ENCODE results near the gene DCAF17.
A peak's percentile ranks its signal among the peaks of the same experiment; 100 is the strongest.

The DCAF17 gene, protein sequence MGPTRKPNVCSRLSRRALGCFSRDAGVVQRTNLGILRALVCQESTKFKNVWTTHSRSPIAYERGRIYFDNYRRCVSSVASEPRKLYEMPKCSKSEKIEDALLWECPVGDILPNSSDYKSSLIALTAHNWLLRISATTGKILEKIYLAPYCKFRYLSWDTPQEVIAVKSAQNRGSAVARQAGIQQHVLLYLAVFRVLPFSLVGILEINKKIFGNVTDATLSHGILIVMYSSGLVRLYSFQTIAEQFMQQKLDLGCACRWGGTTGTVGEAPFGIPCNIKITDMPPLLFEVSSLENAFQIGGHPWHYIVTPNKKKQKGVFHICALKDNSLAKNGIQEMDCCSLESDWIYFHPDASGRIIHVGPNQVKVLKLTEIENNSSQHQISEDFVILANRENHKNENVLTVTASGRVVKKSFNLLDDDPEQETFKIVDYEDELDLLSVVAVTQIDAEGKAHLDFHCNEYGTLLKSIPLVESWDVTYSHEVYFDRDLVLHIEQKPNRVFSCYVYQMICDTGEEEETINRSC

GRCh38 chr2:171434013-171434989, at the start of gene DCAF17:
TSS of gene DCAF17 (plus strand) at chr2:171434226. CDS start at chr2:171434578, 352 bp downstream.
- peak; percentile 95 for DNase-seq

GRCh38 chr2:171386627-171387026, 47.4 kb upstream of the DCAF17 start:
- no peak for DNase-seq

- no peak for DNase-seq
These were observed 47.0 kb upstream of the DCAF17 start for GRCh38 chr2:171387052-171387451.

- no peak for DNase-seq
These were observed 44.7 kb upstream of the DCAF17 start for GRCh38 chr2:171389325-171389724.

- no peak for DNase-seq
These were observed 44.2 kb upstream of the DCAF17 start for GRCh38 chr2:171389780-171390179.

GRCh38 chr2:171390941-171391516, 43.0 kb upstream of the DCAF17 start:
- DNase-seq, result no peak

DNA sequence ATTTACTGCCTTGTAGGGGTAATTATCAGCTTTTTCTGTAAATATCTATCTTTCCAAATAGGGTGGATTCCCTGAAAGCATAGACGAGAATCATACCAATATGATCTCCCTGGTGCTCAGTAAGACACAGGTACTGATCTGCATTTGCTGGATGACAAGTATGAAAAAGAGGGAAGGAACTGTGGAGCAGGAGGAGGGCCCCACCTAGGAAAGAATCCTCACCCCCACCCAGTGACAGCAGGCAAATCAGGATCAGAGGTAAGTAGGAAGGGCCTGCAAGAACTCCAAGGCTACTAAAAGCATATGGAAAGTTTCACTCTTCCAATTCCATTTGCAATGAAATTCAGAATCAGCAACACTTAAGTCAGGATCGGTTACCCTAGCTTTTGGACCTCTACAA, 42.5 kb upstream of the DCAF17 start:
- no peak for DNase-seq

GRCh38 chr2:171393487-171393886, 40.5 kb upstream of the DCAF17 start:
- DNase-seq, result no peak

DNA sequence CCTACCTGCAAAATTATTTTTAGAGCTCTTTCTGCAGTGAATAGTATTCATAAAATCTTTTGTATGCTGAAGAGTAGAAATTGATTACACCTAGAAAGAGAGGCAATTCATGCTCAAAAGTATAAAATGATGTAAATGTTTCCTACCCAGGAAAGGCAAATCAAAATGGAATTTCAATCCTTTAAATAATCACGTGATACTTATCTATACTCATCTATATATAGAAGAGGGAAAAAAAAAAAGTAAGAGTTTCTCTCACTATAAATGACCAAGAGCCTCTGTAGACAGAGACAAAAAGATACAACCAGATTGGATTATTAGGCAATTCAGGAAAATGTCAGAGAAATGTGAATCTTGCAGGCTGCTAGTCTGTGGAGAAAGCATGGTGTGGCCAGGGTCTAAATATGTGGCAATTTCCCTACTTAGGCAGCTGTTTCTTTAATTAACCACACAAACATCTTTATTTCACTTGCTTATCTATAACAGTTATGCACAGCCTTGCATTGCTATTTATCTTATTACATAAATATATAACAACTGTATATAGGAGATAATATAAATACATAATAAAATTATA, 39.8 kb upstream of the DCAF17 start:
- DNase-seq, result no peak

DNA sequence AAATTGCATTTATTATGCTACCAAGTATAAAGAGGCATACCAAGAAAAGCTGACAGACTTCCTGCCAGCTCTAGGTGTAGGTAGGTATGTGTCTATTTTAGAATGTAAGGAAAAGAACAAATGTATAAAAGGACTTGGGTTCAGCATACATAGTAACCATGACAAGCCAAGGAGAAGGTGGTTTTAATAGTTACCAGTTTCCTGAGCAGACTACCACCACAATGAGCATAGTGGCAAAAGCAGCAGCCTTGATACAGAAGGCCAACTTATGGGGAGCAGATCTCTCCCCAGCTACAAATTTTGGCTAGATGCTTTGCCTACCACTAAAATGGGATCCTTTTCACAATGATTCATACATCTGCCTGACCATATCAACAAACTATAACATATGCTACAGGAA, 34.7 kb upstream of the DCAF17 start:
- DNase-seq, result no peak

DNA sequence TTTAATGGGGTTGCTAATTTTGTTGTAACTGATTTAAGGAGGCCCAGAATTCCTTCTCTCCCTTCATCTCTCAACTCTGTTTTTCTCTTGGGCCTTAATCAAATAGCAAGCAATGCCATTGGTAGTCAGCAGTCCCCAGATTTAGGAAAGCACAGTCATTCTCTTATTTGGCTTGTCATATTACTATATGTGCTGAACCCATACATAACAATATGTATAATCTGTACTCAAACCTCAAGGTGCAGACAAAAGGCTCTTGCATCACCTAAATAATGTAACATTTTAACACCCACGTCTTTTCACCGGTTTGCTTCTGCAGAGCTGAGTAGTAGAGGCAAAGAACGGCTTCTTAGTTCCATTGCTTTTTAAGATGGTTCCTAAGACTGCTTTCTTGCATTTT, 33.6 kb upstream of the DCAF17 start:
- DNase-seq, result no peak

DNA sequence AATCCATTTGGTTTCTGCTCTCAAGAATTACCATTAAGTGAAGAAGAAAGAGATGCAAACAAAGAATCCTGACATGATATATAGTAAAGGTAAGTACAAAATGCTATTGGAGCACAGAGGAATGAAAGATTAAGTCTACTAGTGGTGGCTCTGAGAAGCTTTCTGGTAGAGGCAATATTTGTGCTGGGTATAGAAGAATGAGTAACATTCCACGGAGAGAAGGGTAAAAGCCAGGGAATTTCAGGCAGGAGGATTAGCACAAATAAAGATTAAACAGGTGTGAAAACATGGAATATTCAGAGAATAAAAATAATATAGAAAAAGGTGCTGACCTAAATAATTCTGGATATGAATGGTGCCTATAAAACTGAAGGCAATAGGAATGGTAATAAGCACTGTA, 32.1 kb upstream of the DCAF17 start:
- DNase-seq, result no peak

DNA sequence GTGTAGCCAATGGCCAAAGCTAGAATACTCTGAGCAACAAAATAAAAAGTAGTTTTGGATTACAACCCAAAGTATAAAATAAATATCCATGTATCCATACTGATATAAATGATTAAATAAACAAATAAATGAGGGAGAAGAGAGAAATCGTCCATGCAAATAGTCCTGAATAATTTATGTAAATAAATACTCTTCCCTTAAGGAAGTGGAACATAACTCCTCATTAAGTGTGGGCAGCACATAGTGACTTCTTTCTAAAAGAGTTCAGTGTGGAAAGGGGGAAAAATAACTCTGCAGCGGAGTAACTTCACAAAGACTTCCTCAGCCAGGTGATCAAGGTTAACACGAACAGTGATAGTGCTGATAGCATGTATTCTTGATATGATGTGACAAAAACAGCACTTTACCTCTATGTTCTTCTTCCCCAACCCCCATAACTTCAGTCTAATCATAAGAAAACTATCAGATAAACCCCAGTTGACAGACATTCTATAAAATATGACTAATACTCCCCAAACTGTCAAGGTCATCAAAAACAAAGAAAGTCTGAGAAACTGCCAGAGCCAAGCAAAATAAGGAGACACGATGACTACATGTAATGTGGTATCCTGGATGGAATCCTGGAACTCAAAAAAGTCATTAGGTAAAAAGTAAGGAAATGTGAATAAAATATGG, 31.0 kb upstream of the DCAF17 start:
- no peak for DNase-seq

DNA sequence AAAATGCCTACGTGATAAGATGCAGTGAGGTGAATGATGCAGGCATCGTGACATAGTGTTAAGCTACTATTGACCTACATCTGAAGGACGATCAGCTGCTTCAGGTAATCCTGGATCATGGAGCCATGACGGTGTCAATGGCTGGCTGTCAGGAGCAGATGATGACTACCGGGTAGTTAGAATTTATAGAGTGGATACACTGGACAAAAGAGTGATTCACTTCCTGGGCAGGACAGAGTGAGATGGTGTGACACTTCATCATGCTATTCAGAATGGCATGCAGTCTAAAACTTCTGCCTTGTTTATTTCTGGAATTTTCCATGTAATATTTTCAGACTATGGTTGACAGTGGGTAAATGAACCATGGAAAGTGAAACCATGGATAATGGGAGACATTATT, 29.8 kb upstream of the DCAF17 start:
- no peak for DNase-seq

GRCh38 chr2:171404719-171405118, 29.3 kb upstream of the DCAF17 start:
- DNase-seq, result no peak

GRCh38 chr2:171405546-171405945, 28.5 kb upstream of the DCAF17 start:
- no peak for DNase-seq

DNA sequence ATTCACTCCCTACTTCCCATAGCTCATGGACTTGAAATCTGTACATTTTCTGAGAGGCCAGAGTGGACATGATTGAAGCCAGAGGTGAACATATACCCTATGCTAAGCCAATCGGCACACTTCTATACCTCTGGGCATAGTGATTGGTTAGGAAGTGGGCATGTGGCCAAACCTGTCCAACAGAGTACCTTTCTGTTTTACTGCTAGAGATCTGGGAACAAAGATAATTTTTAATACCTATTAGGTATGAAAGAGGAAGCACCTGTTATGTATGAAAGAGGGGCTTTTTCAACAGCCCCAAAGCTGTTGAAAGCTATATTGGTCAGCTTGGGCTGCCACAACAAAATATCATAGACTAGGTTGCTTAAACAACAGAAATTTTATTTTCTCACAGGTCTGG, 28.0 kb upstream of the DCAF17 start:
- peak; percentile 1 for DNase-seq

DNA sequence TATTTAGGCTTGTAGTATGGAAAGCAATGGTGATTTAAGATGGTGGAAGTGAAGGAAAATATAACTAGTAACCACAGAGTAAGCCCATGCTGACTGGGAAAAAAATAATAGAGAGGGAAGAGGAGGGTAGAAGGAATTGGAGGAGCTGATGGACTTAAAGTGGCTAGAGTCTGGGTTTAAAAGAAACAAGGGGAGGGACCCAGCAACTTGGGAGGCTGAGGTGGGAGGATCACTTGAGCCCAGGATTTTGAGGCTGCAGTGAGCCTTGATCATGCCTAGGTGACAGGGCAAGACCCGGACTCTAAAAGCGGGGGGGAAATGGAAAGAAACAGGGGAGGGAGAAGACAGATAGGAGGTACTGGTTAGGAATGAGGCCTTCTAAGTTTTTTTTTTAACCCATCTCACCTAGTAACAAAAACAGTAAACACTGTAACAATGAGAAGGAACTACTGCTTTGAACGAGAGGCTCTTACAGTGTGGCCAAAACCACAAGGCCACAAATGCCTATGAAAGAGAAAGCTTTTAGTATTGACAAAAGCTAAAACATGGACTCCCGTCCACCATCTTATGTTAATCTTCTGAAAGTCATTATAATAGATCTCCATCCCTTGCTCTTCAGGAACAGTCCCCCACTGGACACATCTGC, 26.9 kb upstream of the DCAF17 start:
- no peak for DNase-seq

GRCh38 chr2:171407676-171408044, 26.4 kb upstream of the DCAF17 start:
- DNase-seq, result no peak

GRCh38 chr2:171409436-171409971, 24.5 kb upstream of the DCAF17 start:
- no peak for DNase-seq

- no peak for DNase-seq
These were observed 23.9 kb upstream of the DCAF17 start for GRCh38 chr2:171410101-171410500.

- no peak for DNase-seq
These were observed 23.4 kb upstream of the DCAF17 start for GRCh38 chr2:171410624-171411023.

All from CD4-positive, alpha-beta T cell treated with Interferon gamma for 1 hour (primary cell).